ENCODE results near the gene RNF19B.
"Not testable (repeated sequence)": the region's sequence is repeated elsewhere in the genome, so short reads cannot be mapped to it uniquely, and the experiment has no call there.

RNF19B gene

GRCh38 chr1:32928285-32928684, 36.3 kb downstream of the RNF19B start:
- no peak for DNase-seq

DNA sequence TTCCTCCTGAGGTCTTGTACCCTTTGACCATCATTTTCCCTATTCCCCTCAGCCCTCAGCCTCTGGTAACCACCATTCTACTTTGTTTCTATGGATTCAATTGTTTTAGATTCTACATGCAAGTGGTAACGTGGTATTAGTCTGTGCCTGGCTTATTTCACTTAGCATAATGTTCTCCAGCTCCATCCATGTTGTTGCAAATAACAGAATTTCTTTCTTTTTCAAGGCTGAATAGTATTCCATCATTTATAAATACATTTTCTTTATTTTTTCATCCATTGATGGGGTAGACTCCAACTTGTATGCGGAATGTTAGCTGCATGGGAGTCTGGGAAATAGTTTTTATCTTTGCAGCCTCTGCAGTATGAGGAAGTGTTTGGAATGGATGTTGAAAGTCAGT, 37.2 kb downstream of the RNF19B start:
- DNase-seq: no peak

- no peak for DNase-seq
Measured at GRCh38 chr1:32926562-32926961, 38.0 kb downstream of the RNF19B start.

DNA sequence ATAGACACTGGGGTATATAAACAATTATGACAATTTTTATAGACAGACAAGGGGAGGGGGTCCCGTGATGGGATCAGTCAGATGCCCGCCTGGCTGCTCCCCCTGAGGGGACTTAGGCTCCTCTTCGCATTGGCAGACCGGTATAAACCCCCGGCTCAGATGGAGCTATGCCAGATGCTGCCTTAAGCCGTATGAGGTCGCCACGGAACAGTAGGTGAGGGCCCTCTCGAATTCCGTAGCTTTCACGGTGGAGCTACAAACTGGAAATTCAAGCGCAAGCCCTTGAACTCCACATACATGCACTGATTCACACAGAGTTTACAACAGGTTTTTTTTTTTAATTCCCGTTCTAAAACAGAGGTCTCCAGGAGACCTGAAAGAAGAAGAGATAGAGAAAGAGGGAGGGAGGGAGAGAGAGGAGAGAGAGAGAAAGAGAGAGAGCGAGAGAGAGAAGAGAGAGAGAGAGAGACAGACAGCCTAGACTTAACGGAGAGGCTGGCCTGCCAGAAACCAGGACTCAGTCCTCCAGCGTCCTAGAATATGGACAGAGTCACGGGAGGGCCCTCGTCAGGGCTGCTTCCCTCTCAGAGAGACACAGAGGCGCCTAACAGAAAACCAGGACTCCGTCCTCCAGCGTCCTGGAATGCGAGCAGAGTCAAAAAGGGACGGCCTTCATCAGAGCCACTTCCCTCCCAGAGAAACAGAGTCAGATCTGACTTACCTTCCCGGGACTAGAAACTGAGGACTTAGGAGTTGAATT, 39.0 kb downstream of the RNF19B start:
- peak in 3 of 6 experiments; percentile 4 to 32 (median 24) for DNase-seq

DNA sequence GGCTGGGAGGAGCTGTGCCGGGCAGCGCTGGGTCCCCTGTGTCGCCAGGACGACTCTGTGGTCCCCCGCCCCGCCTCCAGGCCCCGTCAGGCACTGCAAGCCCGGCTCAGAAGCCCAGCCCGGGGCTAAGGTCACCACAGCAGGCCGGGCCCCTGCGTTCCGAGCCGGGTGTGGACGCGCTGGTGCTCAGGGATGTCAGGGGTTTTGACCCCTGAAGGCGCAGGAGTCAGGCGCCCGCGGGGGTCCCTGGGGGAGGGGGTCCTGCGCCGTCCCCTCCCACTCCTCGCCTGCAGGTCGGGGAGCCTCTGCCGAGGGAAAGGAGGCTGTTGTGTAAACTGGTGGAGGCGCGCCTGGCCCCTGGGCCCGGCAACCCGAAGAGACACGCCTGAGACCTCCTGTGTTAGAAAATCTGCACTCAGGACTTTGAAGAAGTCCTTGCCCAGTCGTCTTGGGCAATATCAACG, 39.7 kb downstream of the RNF19B start:
- DNase-seq: peak in 1 of 6 experiments; percentile 0

- DNase-seq: no peak
Measured at GRCh38 chr1:32920833-32921232, 43.8 kb downstream of the RNF19B start.

DNA sequence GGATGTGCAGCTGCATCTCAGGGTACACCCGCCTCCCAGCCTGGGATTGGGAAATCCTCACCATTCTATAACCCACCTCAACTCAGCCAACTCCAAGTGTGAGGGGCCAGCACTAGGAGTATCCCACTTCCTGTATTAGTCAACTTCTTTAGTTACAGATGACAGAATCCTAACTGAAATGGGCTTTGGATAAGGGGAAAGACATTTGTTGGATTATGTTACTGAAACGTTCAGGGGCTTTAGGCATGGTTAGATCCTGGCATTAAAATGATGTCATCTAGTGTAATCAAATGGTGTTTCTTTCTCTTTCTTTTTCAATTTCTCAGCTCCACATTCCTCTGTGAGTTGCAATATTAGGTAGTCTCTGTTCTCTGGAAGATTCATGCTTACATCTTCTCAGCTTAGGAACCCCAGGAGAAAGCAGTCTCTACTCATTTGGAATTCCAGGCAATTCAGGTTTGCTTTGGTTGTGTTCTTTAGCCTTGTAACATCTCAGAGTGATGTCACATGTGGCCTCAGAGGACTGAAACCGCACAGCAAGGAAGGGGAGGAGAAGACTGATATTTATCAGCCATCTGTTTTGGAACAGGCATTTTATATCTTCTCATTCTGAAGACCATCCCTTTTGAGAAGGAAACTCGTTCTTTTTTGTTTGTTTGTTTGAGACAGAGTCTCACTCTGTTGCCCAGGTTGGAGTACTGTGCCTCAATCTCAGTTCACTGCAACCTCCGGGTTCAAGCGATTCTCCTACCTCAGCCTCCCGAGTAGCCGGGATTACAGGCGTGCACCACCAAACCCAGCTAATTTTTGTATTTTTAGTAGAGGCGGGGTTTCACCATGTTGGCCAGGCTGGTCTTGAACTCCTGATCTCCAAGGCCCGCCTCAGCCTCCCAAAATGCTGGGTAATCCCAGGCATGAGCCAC, 44.5 kb downstream of the RNF19B start:
- no peak for DNase-seq

GRCh38 chr1:32918179-32918578, 46.4 kb downstream of the RNF19B start:
- no peak for DNase-seq

- no peak for DNase-seq
Measured at GRCh38 chr1:32917521-32917920, 47.1 kb downstream of the RNF19B start.

GRCh38 chr1:32915766-32916706, 48.6 kb downstream of the RNF19B start:
- no peak for DNase-seq

GRCh38 chr1:32910319-32910718, 54.3 kb downstream of the RNF19B start:
- no peak for DNase-seq

DNA sequence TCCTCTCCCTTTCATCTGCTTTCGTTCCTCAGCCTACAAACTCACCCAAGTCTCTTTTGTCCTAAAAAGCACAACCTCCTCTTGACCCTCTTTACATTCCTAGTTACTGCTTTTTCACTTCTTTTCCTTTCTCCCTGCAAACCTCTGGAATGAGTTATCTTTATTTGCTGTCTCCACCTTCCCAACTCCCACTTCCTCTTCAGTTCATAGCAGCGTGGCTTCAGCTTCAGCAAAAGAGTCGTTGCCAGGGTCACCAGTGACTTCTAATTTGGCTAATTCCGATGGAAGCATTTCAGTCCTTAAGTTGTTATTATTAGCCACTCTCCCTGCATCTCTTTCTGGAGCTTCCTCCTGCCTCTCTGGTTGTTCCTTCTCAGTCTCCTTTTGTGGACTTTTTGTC, 57.2 kb downstream of the RNF19B start:
- DNase-seq: no peak

DNA sequence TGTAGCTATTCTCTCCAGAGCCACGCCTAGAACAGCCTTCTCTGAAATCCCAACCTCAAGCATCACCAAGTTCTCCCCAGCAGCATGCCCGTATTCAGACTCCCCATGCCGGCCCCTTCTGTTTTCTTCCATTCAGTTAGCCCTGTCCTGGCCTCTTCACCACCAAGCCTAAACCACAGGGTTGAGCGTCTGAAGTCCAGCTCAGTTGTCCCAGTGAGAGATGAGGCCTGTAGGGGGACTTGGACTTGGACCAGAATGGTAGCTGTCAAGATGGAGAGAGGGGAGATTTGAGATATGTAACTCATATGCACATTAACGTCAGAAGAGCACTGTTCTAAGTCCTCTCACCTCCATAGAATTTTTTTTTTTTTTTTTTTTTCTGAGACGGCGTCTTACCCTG, 58.0 kb downstream of the RNF19B start:
- DNase-seq: no peak

GRCh38 chr1:32905588-32905987, 59.0 kb downstream of the RNF19B start:
- not testable (repeated sequence) for DNase-seq

DNA sequence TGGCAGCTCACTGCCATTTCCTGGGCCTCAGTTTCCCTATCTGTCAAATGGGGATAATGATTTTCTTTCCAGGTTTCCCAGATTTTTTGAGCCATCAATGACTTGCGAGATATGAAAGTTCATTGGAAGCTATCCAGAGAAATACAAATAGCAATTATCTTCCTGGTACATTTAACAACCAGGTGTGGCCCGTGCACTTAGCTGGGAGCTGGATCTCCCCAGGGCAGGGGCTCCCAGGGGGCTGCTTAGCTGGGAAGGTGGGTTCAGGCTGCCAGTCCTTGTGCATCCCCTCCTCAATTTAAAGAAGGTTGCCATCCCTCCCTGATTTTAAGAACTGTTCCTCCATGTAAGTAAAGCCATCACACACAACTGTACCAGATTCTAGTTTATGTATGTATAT, 59.8 kb downstream of the RNF19B start:
- DNase-seq: no peak

DNA sequence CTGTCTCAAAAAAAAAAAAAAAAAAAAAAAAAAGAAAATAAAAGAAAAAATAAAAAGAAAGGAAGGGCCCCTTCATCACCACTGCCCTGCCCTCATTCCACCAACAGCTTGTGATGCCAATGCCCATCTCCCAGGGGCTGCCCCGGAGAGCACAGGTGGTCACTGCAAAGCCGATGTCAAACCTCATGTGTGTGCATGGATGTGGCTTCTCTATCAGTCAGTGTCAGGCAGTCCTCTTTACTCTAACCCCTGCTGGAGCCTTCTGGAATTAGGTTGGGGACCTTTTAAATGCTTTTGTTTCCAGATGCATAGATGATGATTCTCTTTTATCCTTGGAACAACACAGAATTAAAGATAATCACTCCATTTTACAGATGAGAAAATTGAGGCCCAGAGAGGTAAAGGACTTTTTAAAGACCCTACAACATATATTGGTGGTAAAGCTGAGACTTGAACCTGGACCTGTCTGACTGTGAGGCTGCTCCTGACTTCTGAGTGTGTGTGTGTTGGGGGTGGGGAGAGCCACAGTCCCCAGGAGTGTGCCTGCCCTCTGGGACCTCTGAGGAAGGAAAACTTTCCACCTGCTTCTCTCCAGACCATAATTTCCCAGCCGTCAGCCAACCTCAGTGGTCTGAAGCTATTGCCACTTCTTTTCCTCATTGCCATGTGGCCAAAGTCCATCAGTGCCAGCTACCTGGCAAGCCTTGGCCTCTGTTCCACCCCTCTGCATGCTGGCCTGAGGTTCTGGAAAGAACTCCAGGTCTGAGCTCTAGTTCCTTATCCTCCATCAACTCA, 60.4 kb downstream of the RNF19B start:
- DNase-seq: no peak

- no peak for DNase-seq
Measured at GRCh38 chr1:32902535-32902920, 62.1 kb downstream of the RNF19B start.

DNA sequence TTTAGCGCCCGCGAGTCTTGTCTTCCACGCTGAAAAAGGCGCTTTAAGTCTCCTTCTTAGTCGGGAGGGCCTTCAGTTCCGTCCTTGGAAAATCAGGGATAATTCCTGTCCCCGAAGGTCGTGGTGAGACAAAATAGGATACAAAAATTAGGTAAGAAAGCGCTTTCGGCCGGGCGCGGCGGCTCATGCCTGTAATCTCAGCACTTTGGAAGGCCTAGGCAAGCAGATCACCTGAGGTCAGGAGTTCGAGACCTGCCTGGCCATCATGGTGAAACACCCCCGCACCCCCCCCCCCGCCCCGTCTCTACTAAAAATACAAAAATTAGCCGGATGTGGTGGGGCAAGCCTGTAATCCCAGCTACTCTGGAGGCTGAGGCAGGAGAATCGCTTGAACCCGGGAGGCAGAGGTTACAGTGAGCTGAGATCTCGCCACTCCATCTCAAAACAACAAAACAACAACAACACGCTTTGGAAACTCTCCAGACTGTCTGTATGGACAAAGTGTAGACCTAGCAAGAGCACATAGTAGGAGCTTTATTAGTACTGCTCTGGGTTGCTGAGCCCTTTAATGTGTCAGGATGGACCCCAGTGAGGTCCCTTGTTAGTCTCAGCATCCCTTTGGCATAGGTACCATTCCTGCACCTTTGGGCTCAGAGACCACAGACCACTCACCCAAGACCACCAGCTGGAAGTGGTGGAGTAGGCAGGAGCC, 62.6 kb downstream of the RNF19B start:
- no peak for DNase-seq

- DNase-seq: peak in 1 of 6 experiments; percentile 6
Measured at GRCh38 chr1:32900956-32901822, 63.4 kb downstream of the RNF19B start, which contains the start of gene TMEM54. Gene TMEM54, minus strand, starts transcription at chr1:32901389. Its CDS starts 151 bp downstream, at chr1:32901238.

- DNase-seq: no peak
Measured at GRCh38 chr1:32900371-32900955, 64.1 kb downstream of the RNF19B start.

Measured in stimulated activated naive CD4-positive, alpha-beta T cell (primary cell).